MCF 10A (cell line): ENCODE measurements around the gene HOXB13. TPM values are rescaled to one million over a fixed set of nuclear protein-coding genes. Genes with fewer than 3 reads are reported as not detected.

Source experiments
- BruUV-seq: library from RNA; stranded (reverse); fragments of 400-500 nt; replicated peaks from 2 replicates; lab custom pipeline; 2021; lab: Mats Ljungman, UMichigan
- CTCF ChIA-PET: fragments of 300-600 bp; sonication (Branson Sonifier 250); formaldehyde crosslinking; extraction: SDS; loops from one replicate; lab custom pipeline; 2021; ENCODE audit warnings: antibody characterized with exemption, inconsistent platforms; lab: Yijun Ruan, JAX
- POLR2A ChIA-PET: fragments of 300-600, 350-650 bp; sonication (Branson Sonifier 250); formaldehyde crosslinking; extraction: SDS; loops from one replicate; lab custom pipeline; 2020; ENCODE audit warnings: antibody characterized with exemption, inconsistent platforms; lab: Yijun Ruan, JAX
- DNase-seq: peaks from one replicate; pipeline ENCODE4 v3.0.0-alpha.2; 2018; ENCODE audit not compliant: unreplicated experiment
- H3K27ac Mint-ChIP-seq: one replicate; pipeline ENCODE4 v1.8.0; 2022; ENCODE audit warnings: mild to moderate bottlenecking, low read depth, mixed read lengths; ENCODE audit not compliant: unreplicated experiment
- H3K27me3 Mint-ChIP-seq: one replicate; pipeline ENCODE4 v1.8.0; 2022; ENCODE audit warnings: mixed read lengths; ENCODE audit not compliant: insufficient read depth, unreplicated experiment
- H3K36me3 Mint-ChIP-seq: one replicate; pipeline ENCODE4 v1.8.0; 2022; ENCODE audit warnings: mild to moderate bottlenecking, moderate library complexity, mixed read lengths; ENCODE audit not compliant: insufficient read depth, unreplicated experiment
- H3K4me1 Mint-ChIP-seq: one replicate; pipeline ENCODE4 v1.8.0; 2022; ENCODE audit warnings: mixed read lengths; ENCODE audit not compliant: insufficient read depth, unreplicated experiment
- H3K4me3 Mint-ChIP-seq: one replicate; pipeline ENCODE4 v1.8.0; 2022; ENCODE audit warnings: mild to moderate bottlenecking, moderate library complexity, mixed read lengths; ENCODE audit not compliant: unreplicated experiment
- H3K9me3 Mint-ChIP-seq: one replicate; pipeline ENCODE4 v1.8.0; 2022; ENCODE audit warnings: mixed read lengths; ENCODE audit not compliant: unreplicated experiment
- intact Hi-C: fragments of 100-400 bp; cut with micrococcal nuclease; formaldehyde crosslinking; loops from 2 replicates; pipeline ENCODE4 v1.14.1; 2022
- total RNA-seq: library from RNA; stranded (reverse); gene quantifications from 2 replicates; pipeline ENCODE4 v1.2.3, GENCODE V29; 2022
- TF ChIP-seq, protein P1 (sequence below): fragments of 200-600 bp; IDR thresholded peaks from one replicate; pipeline ENCODE4 v1.8.0; 2022; ENCODE audit warnings: antibody characterized with exemption, mild to moderate bottlenecking; ENCODE audit not compliant: unreplicated experiment

HOXB13 gene
- total RNA-seq, 1 experiment from 2014 or later, result not detected

DNA sequence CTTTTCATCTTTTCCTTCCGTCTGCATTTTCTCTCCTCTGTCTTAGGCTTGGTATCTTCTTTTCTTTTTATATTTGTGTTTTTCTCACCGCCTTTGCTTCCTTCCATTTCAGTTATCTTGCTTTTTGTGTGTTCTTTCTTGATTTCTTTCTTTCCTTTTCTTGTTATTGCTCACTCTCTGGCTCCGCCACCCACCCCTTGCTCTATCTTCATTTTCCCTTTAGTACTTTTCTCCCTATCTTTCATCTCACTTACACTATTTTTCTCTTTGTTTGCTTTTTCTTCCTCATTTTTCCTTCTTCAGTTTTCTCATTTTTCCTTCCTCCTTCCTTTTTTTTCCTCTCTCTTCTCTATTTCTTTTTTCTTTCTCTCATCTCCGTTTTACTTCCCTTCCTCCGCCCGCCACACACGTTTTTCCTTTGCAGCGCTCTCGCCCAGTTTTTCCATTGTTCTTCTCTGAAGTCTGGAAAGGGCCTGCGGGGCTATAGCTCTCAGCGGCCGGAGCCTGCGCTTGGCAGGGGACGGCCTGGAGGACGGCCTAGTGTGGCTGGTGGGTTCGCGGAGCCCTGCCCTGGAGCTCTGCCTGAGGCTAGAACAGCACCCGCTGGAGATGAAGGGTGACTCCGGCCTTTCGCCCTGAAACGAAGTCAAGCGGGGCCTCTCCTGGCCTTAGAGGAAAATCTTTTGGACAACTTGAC lies 5.2 kb upstream of the HOXB13 start:
- no peak for DNase-seq
- ChIA-PET POLR2A (no interaction called here), CTCF (interaction anchor here (0.5 to 1.2 kb wide), 7 partner anchors 9 to 398 kb away, joined by 3 to 9 read pairs (median 4); no protein-coding TSS in a partner anchor)
- BruUV-seq, result no TSS peak
- H3K4me3 Mint-ChIP-seq, result no peak overlapping the region
- intact Hi-C loops, result no loop called here
- H3K27ac Mint-ChIP-seq, result no peak overlapping the region
- no peaks in the 10 kb centered on the region for H3K9me3 Mint-ChIP-seq
- TF ChIP-seq, protein P1, sequence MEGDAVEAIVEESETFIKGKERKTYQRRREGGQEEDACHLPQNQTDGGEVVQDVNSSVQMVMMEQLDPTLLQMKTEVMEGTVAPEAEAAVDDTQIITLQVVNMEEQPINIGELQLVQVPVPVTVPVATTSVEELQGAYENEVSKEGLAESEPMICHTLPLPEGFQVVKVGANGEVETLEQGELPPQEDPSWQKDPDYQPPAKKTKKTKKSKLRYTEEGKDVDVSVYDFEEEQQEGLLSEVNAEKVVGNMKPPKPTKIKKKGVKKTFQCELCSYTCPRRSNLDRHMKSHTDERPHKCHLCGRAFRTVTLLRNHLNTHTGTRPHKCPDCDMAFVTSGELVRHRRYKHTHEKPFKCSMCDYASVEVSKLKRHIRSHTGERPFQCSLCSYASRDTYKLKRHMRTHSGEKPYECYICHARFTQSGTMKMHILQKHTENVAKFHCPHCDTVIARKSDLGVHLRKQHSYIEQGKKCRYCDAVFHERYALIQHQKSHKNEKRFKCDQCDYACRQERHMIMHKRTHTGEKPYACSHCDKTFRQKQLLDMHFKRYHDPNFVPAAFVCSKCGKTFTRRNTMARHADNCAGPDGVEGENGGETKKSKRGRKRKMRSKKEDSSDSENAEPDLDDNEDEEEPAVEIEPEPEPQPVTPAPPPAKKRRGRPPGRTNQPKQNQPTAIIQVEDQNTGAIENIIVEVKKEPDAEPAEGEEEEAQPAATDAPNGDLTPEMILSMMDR, result no peak
- H3K27me3 Mint-ChIP-seq, result peaks cover 100% of the 10 kb centered on the region
- no peaks in the 10 kb centered on the region for H3K36me3 Mint-ChIP-seq
- peaks cover 3% of the 10 kb centered on the region for H3K4me1 Mint-ChIP-seq

DNA sequence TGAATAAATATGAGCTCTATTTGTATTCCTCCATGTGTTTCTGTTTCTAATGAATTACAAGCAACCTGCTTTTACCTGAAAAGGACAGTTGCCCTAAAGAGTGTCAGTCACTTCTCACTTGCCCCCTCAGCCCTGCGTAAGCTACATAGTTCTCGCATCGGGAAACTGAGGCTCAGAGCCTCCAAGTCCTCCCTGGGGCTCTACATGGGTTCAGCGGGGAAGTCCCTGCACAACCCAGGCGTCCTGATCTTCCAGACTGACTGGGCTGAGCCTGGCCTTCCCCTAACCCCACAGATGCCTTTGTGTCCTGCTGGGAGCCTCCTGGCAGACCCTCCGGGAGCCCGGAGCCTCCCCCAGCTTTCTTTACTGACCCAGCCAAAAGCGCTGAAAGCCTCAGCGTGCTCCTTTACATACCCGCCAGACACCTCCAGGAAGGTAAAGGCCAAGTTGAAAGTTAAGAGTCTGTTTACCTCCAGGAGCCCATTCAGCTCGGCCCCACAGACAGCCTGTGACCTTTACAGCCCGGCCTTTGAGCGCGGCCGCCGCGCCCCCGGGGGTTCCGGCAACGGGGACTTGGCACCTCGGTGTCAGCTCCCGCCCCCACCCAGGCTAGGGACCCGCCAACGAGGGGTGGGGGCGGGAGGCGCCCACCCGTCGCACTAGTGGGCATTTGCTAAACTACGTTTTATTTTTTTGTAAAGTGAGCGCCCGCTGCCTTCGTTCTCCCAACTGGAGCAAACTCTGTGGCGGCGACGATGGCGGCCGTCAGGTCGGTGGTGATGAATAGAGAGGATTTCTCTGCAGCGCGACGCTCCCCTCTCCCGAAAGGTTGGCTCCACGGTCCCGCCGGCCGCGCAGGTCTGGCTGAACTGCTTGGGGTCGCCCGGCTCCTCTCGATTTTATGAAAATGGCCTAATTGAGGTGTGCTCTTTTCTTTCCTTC lies 4.4 kb upstream of the HOXB13 start:
- Mint-ChIP-seq H3K9me3 (no peaks in the 10 kb centered on the region), H3K27me3 (peaks cover 100% of the 10 kb centered on the region), H3K4me1 (peaks cover 6% of the 10 kb centered on the region), H3K27ac (no peak overlapping the region), H3K4me3 (no peak overlapping the region), H3K36me3 (no peaks in the 10 kb centered on the region)
- POLR2A ChIA-PET, result interaction anchor here (0.7 kb wide), 1 partner anchor 1935 kb away, joined by 3 read pairs; no protein-coding TSS in a partner anchor
- CTCF ChIA-PET, result interaction anchor here (0.6 to 1.4 kb wide), 6 partner anchors 8 to 843 kb away, joined by 3 to 10 read pairs (median 4); partner anchors contain the start of gene PRAC2
- TF ChIP-seq, protein P1, result no peak
- DNase-seq, result no peak
- intact Hi-C loops, result no loop called here
- BruUV-seq, result no TSS peak

DNA sequence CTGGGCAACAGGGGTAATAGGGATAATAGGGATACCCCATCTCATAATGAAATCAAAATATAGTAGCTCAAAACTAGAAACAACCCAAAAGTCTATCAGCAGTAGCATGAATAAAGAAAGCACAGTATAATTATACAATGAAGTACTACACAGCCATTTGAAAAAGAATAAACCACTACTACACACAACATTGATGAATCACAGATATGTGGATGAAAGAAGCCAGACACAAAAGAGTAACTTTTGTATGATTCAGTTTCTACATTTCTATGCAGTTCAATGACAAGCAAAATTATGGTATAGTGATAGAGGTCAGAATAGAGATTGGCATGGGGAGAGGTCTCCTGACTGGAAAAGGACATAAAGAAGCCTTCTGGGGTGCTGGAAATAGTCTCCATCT lies 2.8 kb upstream of the HOXB13 start:
- Mint-ChIP-seq H3K27me3 (peaks cover 100% of the 10 kb centered on the region), H3K36me3 (no peaks in the 10 kb centered on the region), H3K4me3 (no peak overlapping the region), H3K9me3 (no peaks in the 10 kb centered on the region), H3K4me1 (peaks cover 6% of the 10 kb centered on the region), H3K27ac (no peak overlapping the region)
- POLR2A ChIA-PET, result no interaction called here
- no TSS peak for BruUV-seq
- intact Hi-C loops, result no loop called here
- no peak for DNase-seq
- CTCF ChIA-PET, result interaction anchor here (1.1 to 1.2 kb wide), 5 partner anchors 18 to 153 kb away, joined by 3 to 9 read pairs (median 4); no protein-coding TSS in a partner anchor
- TF ChIP-seq, protein P1, result no peak

DNA sequence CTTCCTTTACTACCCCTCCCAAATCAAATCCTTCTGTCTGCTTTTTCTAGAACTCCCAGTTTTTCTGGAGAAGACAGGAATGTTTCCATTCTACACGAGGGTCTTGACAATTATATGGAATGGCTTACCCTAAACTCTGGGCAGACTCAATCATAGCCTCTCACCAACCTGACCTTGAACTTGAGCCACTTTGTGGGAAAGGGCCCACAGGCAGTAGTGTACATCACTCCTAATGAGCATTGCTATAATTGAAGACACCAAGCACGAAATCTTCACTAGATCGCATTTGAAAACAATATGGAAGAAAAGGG lies 1.6 kb upstream of the HOXB13 start:
- Mint-ChIP-seq H3K4me3 (no peak overlapping the region), H3K27me3 (peaks cover 100% of the 10 kb centered on the region), H3K27ac (no peak overlapping the region), H3K4me1 (peaks cover 6% of the 10 kb centered on the region), H3K9me3 (no peaks in the 10 kb centered on the region), H3K36me3 (no peaks in the 10 kb centered on the region)
- no TSS peak for BruUV-seq
- CTCF ChIA-PET, result interaction anchor here (1.2 kb wide), 1 partner anchor 61 kb away, joined by 4 read pairs; no protein-coding TSS in a partner anchor
- TF ChIP-seq, protein P1, result no peak
- POLR2A ChIA-PET, result no interaction called here
- DNase-seq, result no peak
- intact Hi-C loops, result no loop called here
